LoVo (cell line): ENCODE measurements around the gene CDC42BPG.

Experiments
- DNase-seq: peaks from one replicate; pipeline ENCODE4 v3.0.0-alpha.2; 2016; ENCODE audit warnings: low spot score

The CDC42BPG gene

GRCh38 chr11:64804346-64805210 is 39.9 kb downstream of the CDC42BPG start:
- DNase-seq: no peak

GRCh38 chr11:64803846-64804345 is 40.6 kb downstream of the CDC42BPG start:
- DNase-seq: no peak

GRCh38 chr11:64803158-64803845 is 41.2 kb downstream of the CDC42BPG start, which contains the start of gene MAP4K2:
TSS of gene MAP4K2 (minus strand) at chr11:64803214. CDS start at chr11:64803149, 65 bp downstream.
- peak; percentile 86 for DNase-seq

- DNase-seq: no peak
Measured at GRCh38 chr11:64802370-64803157, 41.9 kb downstream of the CDC42BPG start.

- no peak for DNase-seq
Measured at GRCh38 chr11:64801561-64802369, 42.7 kb downstream of the CDC42BPG start.

- DNase-seq: no peak
Measured at GRCh38 chr11:64801158-64801464, 43.3 kb downstream of the CDC42BPG start.

GRCh38 chr11:64800303-64801157 is 43.9 kb downstream of the CDC42BPG start:
- DNase-seq: no peak

GRCh38 chr11:64799623-64800302 is 44.7 kb downstream of the CDC42BPG start:
- DNase-seq: no peak

- no peak for DNase-seq
Measured at GRCh38 chr11:64799256-64799622, 45.2 kb downstream of the CDC42BPG start.

GRCh38 chr11:64796757-64797541 is 47.5 kb downstream of the CDC42BPG start:
- DNase-seq: no peak

GRCh38 chr11:64796047-64796756 is 48.3 kb downstream of the CDC42BPG start:
- DNase-seq: no peak

- DNase-seq: no peak
Measured at GRCh38 chr11:64794526-64794925, 49.9 kb downstream of the CDC42BPG start.

- DNase-seq: no peak
Measured at GRCh38 chr11:64793271-64794160, 50.9 kb downstream of the CDC42BPG start.

GRCh38 chr11:64792482-64792881 is 52.0 kb downstream of the CDC42BPG start:
- DNase-seq: no peak

GRCh38 chr11:64791781-64792291 is 52.6 kb downstream of the CDC42BPG start:
- no peak for DNase-seq

GRCh38 chr11:64790205-64791095 is 54.0 kb downstream of the CDC42BPG start:
- DNase-seq: no peak
